MCF 10A (cell line): ENCODE results near the gene TBC1D19. TPM values are rescaled to one million over a fixed set of nuclear protein-coding genes. Genes with fewer than 3 reads are reported as not detected.

ENCODE experiments used
- BruUV-seq: library from RNA; stranded (reverse); fragments of 400-500 nt; replicated peaks from 2 replicates; lab custom pipeline; 2021; lab: Mats Ljungman, UMichigan
- CTCF ChIA-PET: fragments of 300-600 bp; sonication (Branson Sonifier 250); formaldehyde crosslinking; extraction: SDS; loops from one replicate; lab custom pipeline; 2021; ENCODE audit warnings: antibody characterized with exemption, inconsistent platforms; lab: Yijun Ruan, JAX
- POLR2A ChIA-PET: fragments of 300-600, 350-650 bp; sonication (Branson Sonifier 250); formaldehyde crosslinking; extraction: SDS; loops from one replicate; lab custom pipeline; 2020; ENCODE audit warnings: antibody characterized with exemption, inconsistent platforms; lab: Yijun Ruan, JAX
- DNase-seq: peaks from one replicate; pipeline ENCODE4 v3.0.0-alpha.2; 2018; ENCODE audit not compliant: unreplicated experiment
- H3K27ac Mint-ChIP-seq: one replicate; pipeline ENCODE4 v1.8.0; 2022; ENCODE audit warnings: mild to moderate bottlenecking, low read depth, mixed read lengths; ENCODE audit not compliant: unreplicated experiment
- H3K27me3 Mint-ChIP-seq: one replicate; pipeline ENCODE4 v1.8.0; 2022; ENCODE audit warnings: mixed read lengths; ENCODE audit not compliant: insufficient read depth, unreplicated experiment
- H3K36me3 Mint-ChIP-seq: one replicate; pipeline ENCODE4 v1.8.0; 2022; ENCODE audit warnings: mild to moderate bottlenecking, moderate library complexity, mixed read lengths; ENCODE audit not compliant: insufficient read depth, unreplicated experiment
- H3K4me1 Mint-ChIP-seq: one replicate; pipeline ENCODE4 v1.8.0; 2022; ENCODE audit warnings: mixed read lengths; ENCODE audit not compliant: insufficient read depth, unreplicated experiment
- H3K4me3 Mint-ChIP-seq: one replicate; pipeline ENCODE4 v1.8.0; 2022; ENCODE audit warnings: mild to moderate bottlenecking, moderate library complexity, mixed read lengths; ENCODE audit not compliant: unreplicated experiment
- H3K9me3 Mint-ChIP-seq: one replicate; pipeline ENCODE4 v1.8.0; 2022; ENCODE audit warnings: mixed read lengths; ENCODE audit not compliant: unreplicated experiment
- CTCF ChIP-seq: fragments of 200-600 bp; IDR thresholded peaks from one replicate; pipeline ENCODE4 v1.8.0; 2022; ENCODE audit warnings: antibody characterized with exemption, mild to moderate bottlenecking; ENCODE audit not compliant: unreplicated experiment
- intact Hi-C: fragments of 100-400 bp; cut with micrococcal nuclease; formaldehyde crosslinking; loops from 2 replicates; pipeline ENCODE4 v1.14.1; 2022
- total RNA-seq: library from RNA; stranded (reverse); gene quantifications from 2 replicates; pipeline ENCODE4 v1.2.3, GENCODE V29; 2022

TBC1D19 gene
- total RNA-seq, 1 experiment from 2014 or later: 9.6 TPM

- intact Hi-C loops: loop anchor here (10.0 kb wide), 1 partner anchor 744 kb away; no protein-coding TSS in a partner anchor
- TF ChIP-seq CTCF: no peak
Measured at GRCh38 chr4:26729027-26729426, 145.1 kb downstream of the TBC1D19 start.

GRCh38 chr4:26729547-26729946 is 145.7 kb downstream of the TBC1D19 start:
- no TSS peak for BruUV-seq
- intact Hi-C loops: loop anchor here (10.0 kb wide), 1 partner anchor 745 kb away; no protein-coding TSS in a partner anchor
- H3K36me3 Mint-ChIP-seq: peaks cover 7% of the 10 kb centered on the region
- no peaks in the 10 kb centered on the region for H3K4me1 Mint-ChIP-seq
- no peak for TF ChIP-seq CTCF
- ChIA-PET CTCF (interaction anchor here (0.7 to 1.8 kb wide), 4 partner anchors 9 to 281 kb away, joined by 3 to 12 read pairs (median 6); no protein-coding TSS in a partner anchor), POLR2A (no interaction called here)
- H3K27ac Mint-ChIP-seq: no peak overlapping the region
- no peaks in the 10 kb centered on the region for H3K9me3 Mint-ChIP-seq
- no peak for DNase-seq
- no peak overlapping the region for H3K4me3 Mint-ChIP-seq
- H3K27me3 Mint-ChIP-seq: no peaks in the 10 kb centered on the region

More at GRCh38 chr4:26729027-26729426, 145.1 kb downstream of the TBC1D19 start:
- BruUV-seq: no TSS peak
- no peaks in the 10 kb centered on the region for H3K9me3 Mint-ChIP-seq
- CTCF ChIA-PET: interaction anchor here (0.7 to 1.8 kb wide), 4 partner anchors 8 to 281 kb away, joined by 3 to 12 read pairs (median 6); no protein-coding TSS in a partner anchor
- POLR2A ChIA-PET: no interaction called here
- no peak for DNase-seq
- H3K36me3 Mint-ChIP-seq: peaks cover 7% of the 10 kb centered on the region
- no peaks in the 10 kb centered on the region for H3K27me3 Mint-ChIP-seq
- H3K27ac Mint-ChIP-seq: no peak overlapping the region
- H3K4me1 Mint-ChIP-seq: no peaks in the 10 kb centered on the region
- no peak overlapping the region for H3K4me3 Mint-ChIP-seq

GRCh38 chr4:26731351-26732035 is 147.6 kb downstream of the TBC1D19 start:
- POLR2A ChIA-PET: no interaction called here
- no peak for DNase-seq
- intact Hi-C loops: no loop called here
- no peak overlapping the region for H3K27ac Mint-ChIP-seq
- no peaks in the 10 kb centered on the region for H3K4me1 Mint-ChIP-seq
- H3K4me3 Mint-ChIP-seq: no peak overlapping the region
- CTCF ChIA-PET: no interaction called here
- H3K36me3 Mint-ChIP-seq: no peaks in the 10 kb centered on the region
- BruUV-seq: no TSS peak
- no peaks in the 10 kb centered on the region for H3K27me3 Mint-ChIP-seq
- no peaks in the 10 kb centered on the region for H3K9me3 Mint-ChIP-seq
- no peak for TF ChIP-seq CTCF

- Mint-ChIP-seq H3K4me1 (no peaks in the 10 kb centered on the region), H3K36me3 (no peaks in the 10 kb centered on the region), H3K27ac (no peak overlapping the region), H3K27me3 (no peaks in the 10 kb centered on the region), H3K4me3 (no peak overlapping the region), H3K9me3 (no peaks in the 10 kb centered on the region)
- intact Hi-C loops: no loop called here
- POLR2A ChIA-PET: interaction anchor here (0.6 to 0.9 kb wide), 2 partner anchors 407 to 923 kb away, joined by 3 read pairs; no protein-coding TSS in a partner anchor
- TF ChIP-seq CTCF: no peak
- no peak for DNase-seq
- BruUV-seq: no TSS peak
- CTCF ChIA-PET: interaction anchor here (1.2 kb wide), 1 partner anchor 14 kb away, joined by 3 read pairs; no protein-coding TSS in a partner anchor
Measured at GRCh38 chr4:26732356-26732755, 148.5 kb downstream of the TBC1D19 start.
